Fibroblast of mammary gland (primary cell): Measurements from ENCODE around the gene NOXA1.

Experiments used
- DNase-seq: peaks from one replicate; pipeline ENCODE4 v3.0.0-alpha.2; 2010; ENCODE audit warnings: low read depth
- H3K4me3 ChIP-seq: 2 replicates; pipeline ENCODE4 v1.5.1; 2011; ENCODE audit warnings: low read depth, mild to moderate bottlenecking, low read length, moderate library complexity; ENCODE audit not compliant: control insufficient read depth
- TF ChIP-seq, protein P1 (sequence below): conservative IDR thresholded peaks from 2 replicates; pipeline ENCODE4 v1.5.1; 2011; ENCODE audit warnings: low read depth, low read length, inconsistent platforms; ENCODE audit not compliant: control insufficient read depth, insufficient read depth

NOXA1 gene

GRCh38 chr9:137394866-137395665, 28.1 kb upstream of the NOXA1 start:
- DNase-seq = no peak
- H3K4me3 ChIP-seq = no peak overlapping the region
- TF ChIP-seq, protein P1, sequence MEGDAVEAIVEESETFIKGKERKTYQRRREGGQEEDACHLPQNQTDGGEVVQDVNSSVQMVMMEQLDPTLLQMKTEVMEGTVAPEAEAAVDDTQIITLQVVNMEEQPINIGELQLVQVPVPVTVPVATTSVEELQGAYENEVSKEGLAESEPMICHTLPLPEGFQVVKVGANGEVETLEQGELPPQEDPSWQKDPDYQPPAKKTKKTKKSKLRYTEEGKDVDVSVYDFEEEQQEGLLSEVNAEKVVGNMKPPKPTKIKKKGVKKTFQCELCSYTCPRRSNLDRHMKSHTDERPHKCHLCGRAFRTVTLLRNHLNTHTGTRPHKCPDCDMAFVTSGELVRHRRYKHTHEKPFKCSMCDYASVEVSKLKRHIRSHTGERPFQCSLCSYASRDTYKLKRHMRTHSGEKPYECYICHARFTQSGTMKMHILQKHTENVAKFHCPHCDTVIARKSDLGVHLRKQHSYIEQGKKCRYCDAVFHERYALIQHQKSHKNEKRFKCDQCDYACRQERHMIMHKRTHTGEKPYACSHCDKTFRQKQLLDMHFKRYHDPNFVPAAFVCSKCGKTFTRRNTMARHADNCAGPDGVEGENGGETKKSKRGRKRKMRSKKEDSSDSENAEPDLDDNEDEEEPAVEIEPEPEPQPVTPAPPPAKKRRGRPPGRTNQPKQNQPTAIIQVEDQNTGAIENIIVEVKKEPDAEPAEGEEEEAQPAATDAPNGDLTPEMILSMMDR = no peak

DNA sequence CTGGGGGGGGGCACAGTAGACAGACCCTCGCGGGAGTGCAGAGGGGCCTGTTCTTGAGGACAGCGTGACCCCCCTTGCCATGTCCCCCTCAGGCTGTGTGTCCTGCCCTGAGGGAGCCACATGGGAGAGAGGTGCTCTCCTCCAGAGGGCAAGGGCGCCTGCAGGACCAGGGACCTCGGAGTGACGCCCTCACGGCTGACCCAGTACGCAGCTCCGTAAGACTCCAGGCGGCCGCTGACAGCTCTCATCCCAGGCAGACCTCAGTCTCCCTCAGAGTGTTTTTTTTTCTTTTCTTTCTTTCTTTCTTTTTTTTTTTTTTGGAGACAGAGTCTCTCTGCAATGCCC, 27.6 kb upstream of the NOXA1 start:
- TF ChIP-seq, protein P1 = no peak
- no peak for DNase-seq
- H3K4me3 ChIP-seq = no peak overlapping the region

DNA sequence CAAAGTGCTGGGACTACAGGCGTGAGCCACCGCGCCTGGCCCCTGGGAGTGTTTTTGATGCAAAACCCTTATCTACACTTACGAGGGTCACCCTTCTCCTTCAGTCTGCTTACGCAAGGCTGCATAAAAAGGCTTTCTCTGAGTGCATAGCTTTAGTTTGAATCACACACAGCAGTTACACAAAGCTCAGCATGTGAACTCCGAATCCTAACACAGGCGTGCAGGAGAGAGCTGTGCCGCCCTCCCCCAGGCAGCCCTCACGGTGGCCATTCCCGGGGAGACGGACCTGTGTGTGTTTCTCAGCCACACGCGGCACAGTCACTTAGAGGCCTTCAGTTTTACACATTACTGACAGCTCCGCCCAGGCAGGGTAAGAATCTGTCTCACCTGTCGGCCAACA, 27.0 kb upstream of the NOXA1 start:
- TF ChIP-seq, protein P1 = no peak
- H3K4me3 ChIP-seq = no peak overlapping the region
- DNase-seq = peak; percentile 43

- no peak for DNase-seq
- H3K4me3 ChIP-seq = no peak overlapping the region
- TF ChIP-seq, protein P1 = no peak
Observed at GRCh38 chr9:137396634-137397367, 26.4 kb upstream of the NOXA1 start.

DNA sequence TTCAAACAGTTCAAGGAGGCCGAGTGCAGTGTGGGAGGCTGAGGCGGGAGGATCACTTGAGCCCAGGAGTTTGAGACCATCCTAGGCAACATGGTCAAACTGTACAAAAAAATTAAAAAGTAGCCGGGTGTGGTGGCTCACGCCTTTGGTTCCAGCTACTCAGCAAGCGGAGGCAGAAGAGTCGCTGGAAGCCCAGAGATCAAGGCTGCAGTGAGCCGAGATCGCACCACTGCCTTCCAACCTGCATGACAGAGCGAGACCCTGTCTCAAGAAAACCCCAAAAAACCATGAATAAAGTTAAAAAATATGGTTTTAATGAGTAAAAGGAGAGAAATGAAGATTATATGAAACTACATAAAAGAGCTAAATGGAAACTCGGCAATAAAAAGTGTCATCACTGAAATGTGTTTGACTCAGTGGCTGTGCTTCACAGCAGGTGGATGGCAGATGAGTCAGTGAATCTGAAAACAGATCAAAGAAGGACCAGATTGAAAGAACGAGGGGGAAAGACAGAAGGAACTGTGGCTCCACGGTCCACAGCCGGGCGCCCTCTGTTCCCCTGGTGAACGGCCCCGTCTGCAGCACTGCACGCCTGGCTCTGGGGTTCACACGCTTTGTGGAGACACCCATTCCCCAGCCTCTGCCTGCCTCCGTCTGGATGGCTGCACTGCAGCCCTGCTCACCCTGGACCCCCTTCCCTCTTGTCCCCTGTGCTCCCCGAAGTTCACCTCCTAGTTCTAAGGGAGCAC, 25.3 kb upstream of the NOXA1 start:
- DNase-seq = no peak
- no peak overlapping the region for H3K4me3 ChIP-seq
- TF ChIP-seq, protein P1 = no peak

GRCh38 chr9:137398561-137399468, 24.4 kb upstream of the NOXA1 start:
- DNase-seq = no peak

More at GRCh38 chr9:137398561-137399468, 24.4 kb upstream of the NOXA1 start:
- TF ChIP-seq, protein P1 = no peak
- no peak overlapping the region for H3K4me3 ChIP-seq
